GM23338 (cell line): Measurements from ENCODE around the gene ARHGEF2. TPM values are rescaled to one million over a fixed set of nuclear protein-coding genes. Genes with fewer than 3 reads are reported as not detected.

Experiments used
- ATAC-seq: fragments of 200-7000 bp; cut with Tn5 transposase; 3 replicates; pipeline ENCODE4 v1.9.1; 2020
- DNase-seq: peaks from one replicate; pipeline ENCODE4 v3.0.0-alpha.2; 2015; ENCODE audit warnings: low spot score
- H2AFZ ChIP-seq: fragments of 200-600 bp; sonication (generic); 2 replicates; pipeline ENCODE4 v1.8.0; 2016; ENCODE audit warnings: antibody characterized with exemption, mild to moderate bottlenecking, moderate library complexity
- H3F3A ChIP-seq: fragments of 200-600 bp; sonication (generic); replicated peaks from 2 replicates; pipeline ENCODE4 v1.8.0; 2017; ENCODE audit warnings: antibody characterized with exemption, mixed run types, low read depth
- H3K27ac ChIP-seq: fragments of 200-600 bp; sonication (generic); 2 replicates; pipeline ENCODE4 v1.6.1; 2016; ENCODE audit warnings: low read depth
- H3K27me3 ChIP-seq: fragments of 200-600 bp; sonication (generic); 2 replicates; pipeline ENCODE4 v1.8.0; 2016; ENCODE audit warnings: mild to moderate bottlenecking, mixed run types, moderate library complexity; ENCODE audit not compliant: insufficient read depth
- H3K36me3 ChIP-seq: fragments of 200-600 bp; sonication (generic); 2 replicates; pipeline ENCODE4 v1.8.0; 2016; ENCODE audit warnings: mild to moderate bottlenecking; ENCODE audit not compliant: insufficient read depth
- H3K4me1 ChIP-seq: fragments of 200-600 bp; sonication (generic); 2 replicates; pipeline ENCODE4 v1.8.0; 2016; ENCODE audit warnings: mild to moderate bottlenecking, moderate library complexity; ENCODE audit not compliant: insufficient read depth
- H3K4me2 ChIP-seq: fragments of 200-600 bp; sonication (generic); 2 replicates; pipeline ENCODE4 v1.7.1; 2017; ENCODE audit warnings: mixed run types
- H3K4me3 ChIP-seq: fragments of 200-600 bp; sonication (generic); 2 replicates; pipeline ENCODE4 v1.6.1; 2016; ENCODE audit warnings: mixed run types
- H3K79me2 ChIP-seq: fragments of 200-600 bp; sonication (generic); replicated peaks from 2 replicates; pipeline ENCODE4 v1.8.0; 2017; ENCODE audit warnings: mild to moderate bottlenecking; ENCODE audit not compliant: insufficient read depth
- H3K9me2 ChIP-seq: fragments of 200-600 bp; sonication (generic); 2 replicates; pipeline ENCODE4 v1.8.0; 2017; ENCODE audit not compliant: insufficient read depth
- H4K20me1 ChIP-seq: fragments of 200-600 bp; sonication (generic); replicated peaks from 2 replicates; pipeline ENCODE4 v1.8.0; 2017; ENCODE audit warnings: mild to moderate bottlenecking; ENCODE audit not compliant: insufficient read depth
- H3K27ac Mint-ChIP-seq: 2 replicates; pipeline ENCODE4 v1.8.0; 2020; ENCODE audit warnings: inconsistent platforms, mild to moderate bottlenecking, moderate library complexity, mixed read lengths
- H3K27me3 Mint-ChIP-seq: 3 replicates; pipeline ENCODE4 v1.8.0; 2022; ENCODE audit warnings: low read depth, mild to moderate bottlenecking, moderate library complexity, mixed read lengths, inconsistent platforms; ENCODE audit not compliant: insufficient read depth, poor library complexity
- H3K36me3 Mint-ChIP-seq: 3 replicates; pipeline ENCODE4 v1.8.0; 2021; ENCODE audit warnings: low read depth, mild to moderate bottlenecking, inconsistent platforms, moderate library complexity, mixed read lengths
- H3K4me1 Mint-ChIP-seq: 3 replicates; pipeline ENCODE4 v1.8.0; 2020; ENCODE audit warnings: mild to moderate bottlenecking, inconsistent platforms, mixed read lengths
- H3K4me3 Mint-ChIP-seq: 3 replicates; pipeline ENCODE4 v1.8.0; 2021; ENCODE audit warnings: moderate library complexity, mild to moderate bottlenecking, inconsistent platforms, mixed read lengths
- H3K9me3 Mint-ChIP-seq: 3 replicates; pipeline ENCODE4 v1.8.0; 2020; ENCODE audit warnings: moderate library complexity, mild to moderate bottlenecking, inconsistent platforms, mixed read lengths
- CTCF ChIP-seq, 2 experiments: fragments of 200-600 bp in 1 of 2; sonication (generic) in 1 of 2; conservative IDR thresholded peaks; 2 replicates each; pipeline versions ENCODE4 v1.5.1 to v1.6.1; 2016 to 2017; ENCODE audit warnings: antibody characterized with exemption in 2 of 2, low read depth in 2 of 2, mild to moderate bottlenecking in 2 of 2, moderate library complexity in 1 of 2
- EZH2 ChIP-seq: fragments of 200-600 bp; sonication (generic); IDR thresholded peaks from one replicate; pipeline ENCODE4 v1.8.0; 2017; ENCODE audit warnings: antibody characterized with exemption, mild to moderate bottlenecking, low read depth; ENCODE audit not compliant: unreplicated experiment
- EZH2phosphoT487 ChIP-seq: fragments of 200-600 bp; sonication (generic); IDR thresholded peaks from one replicate; pipeline ENCODE4 v1.8.1; 2018; ENCODE audit warnings: antibody characterized with exemption; ENCODE audit not compliant: unreplicated experiment
- JUNB ChIP-seq: IDR thresholded peaks from one replicate; pipeline ENCODE4 v1.6.1; 2016; ENCODE audit warnings: antibody characterized with exemption; ENCODE audit not compliant: unreplicated experiment
- NANOG ChIP-seq: IDR thresholded peaks from 2 replicates; pipeline ENCODE4 v1.6.1; 2016; ENCODE audit warnings: antibody characterized with exemption, borderline replicate concordance
- POLR2AphosphoS5 ChIP-seq: IDR thresholded peaks from 2 replicates; pipeline ENCODE4 v1.6.1; 2016; ENCODE audit warnings: antibody characterized with exemption, low read depth
- STAT1 ChIP-seq: IDR thresholded peaks from one replicate; pipeline ENCODE4 v1.6.1; 2016; ENCODE audit warnings: antibody characterized with exemption; ENCODE audit not compliant: unreplicated experiment
- ZNF114 ChIP-seq: fragments of 250-450 bp; sonication (Bioruptor Pico); IDR thresholded peaks from 2 replicates; pipeline ENCODE4 v1.5.0; 2020; ENCODE audit warnings: mild to moderate bottlenecking, moderate library complexity
- ZNF331 ChIP-seq: fragments of 250-450 bp; sonication (Bioruptor Pico); IDR thresholded peaks from 2 replicates; pipeline ENCODE4 v1.5.0; 2020; ENCODE audit warnings: low read depth, mild to moderate bottlenecking, moderate library complexity
- polyA plus RNA-seq: library from polyadenylated mRNA; unstranded; fragments of >200 nt; fragmentation: Nextera tagmentation; extraction: Ambion mirVana; gene quantifications from 2 replicates; pipeline ENCODE4 v1.2.1, GENCODE V29; 2016
- total RNA-seq: library from RNA; depleted of rRNA; stranded (reverse); fragments of >200 nt; shearing (Covaris generic); gene quantifications from 2 replicates; pipeline ENCODE4 v1.2.3, GENCODE V29; 2014
- TF ChIP-seq, protein P1 (sequence below): fragments of 250-450 bp; sonication (Bioruptor Pico); IDR thresholded peaks from 2 replicates; pipeline ENCODE4 v1.5.0; 2020; ENCODE audit warnings: mild to moderate bottlenecking, moderate library complexity
- TF ChIP-seq, protein P2 (sequence below): IDR thresholded peaks from 2 replicates; pipeline ENCODE4 v1.6.1; 2016; ENCODE audit warnings: antibody characterized with exemption

Gene ARHGEF2
- total and polyA plus RNA-seq, 2 experiments from 2014 or later: 23.0 to 87.6 TPM

DNA sequence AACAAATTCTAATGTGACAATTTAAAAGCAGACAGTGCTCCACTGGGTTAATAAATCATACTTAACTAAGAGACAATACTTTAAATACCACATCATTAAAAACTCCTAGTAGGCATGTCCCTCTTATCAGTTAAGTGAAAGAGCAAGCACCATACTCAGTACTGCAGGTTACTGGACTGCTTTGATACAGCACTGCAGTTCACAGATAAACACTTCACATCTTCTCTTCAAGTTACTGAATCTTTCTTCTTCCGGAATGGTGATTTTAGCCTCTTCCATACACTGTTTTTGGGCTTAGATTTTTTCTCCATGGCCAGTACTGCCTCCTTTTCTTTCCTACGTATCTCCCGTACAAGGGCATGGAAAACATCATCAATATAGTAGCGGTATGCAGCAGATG, 78.2 kb downstream of the ARHGEF2 start:
- no peak for ATAC-seq

GRCh38 chr1:155899683-155900082, 78.7 kb downstream of the ARHGEF2 start:
- H3K4me1 Mint-ChIP-seq: no peaks in the 10 kb centered on the region
- Histone ChIP-seq H3K4me1 (no peaks in the 10 kb centered on the region), H2AFZ (no peak overlapping the region), H3K27me3 (no peaks in the 10 kb centered on the region), H3K9me2 (no peaks in the 10 kb centered on the region), H3F3A (peaks cover 14% of the 10 kb centered on the region; the same call in 1 of the 2 replicates), H3K36me3 (peaks cover 42% of the 10 kb centered on the region), H3K4me3 (no peak overlapping the region), H3K79me2 (no peaks in the 10 kb centered on the region), H3K4me2 (no peak overlapping the region), H3K27ac (no peak overlapping the region), H4K20me1 (0 out of 2 replicates have a peak, but pooled peaks cover 7% of the 10 kb centered on the region)
- no peak overlapping the region for H3K27ac Mint-ChIP-seq
- no peak for ATAC-seq
- no peak overlapping the region for H3K4me3 Mint-ChIP-seq
- no peaks in the 10 kb centered on the region for H3K9me3 Mint-ChIP-seq
- H3K36me3 Mint-ChIP-seq: peaks cover 66% of the 10 kb centered on the region
- DNase-seq: no peak
- H3K27me3 Mint-ChIP-seq: no peaks in the 10 kb centered on the region
- TF ChIP-seq, protein P1, sequence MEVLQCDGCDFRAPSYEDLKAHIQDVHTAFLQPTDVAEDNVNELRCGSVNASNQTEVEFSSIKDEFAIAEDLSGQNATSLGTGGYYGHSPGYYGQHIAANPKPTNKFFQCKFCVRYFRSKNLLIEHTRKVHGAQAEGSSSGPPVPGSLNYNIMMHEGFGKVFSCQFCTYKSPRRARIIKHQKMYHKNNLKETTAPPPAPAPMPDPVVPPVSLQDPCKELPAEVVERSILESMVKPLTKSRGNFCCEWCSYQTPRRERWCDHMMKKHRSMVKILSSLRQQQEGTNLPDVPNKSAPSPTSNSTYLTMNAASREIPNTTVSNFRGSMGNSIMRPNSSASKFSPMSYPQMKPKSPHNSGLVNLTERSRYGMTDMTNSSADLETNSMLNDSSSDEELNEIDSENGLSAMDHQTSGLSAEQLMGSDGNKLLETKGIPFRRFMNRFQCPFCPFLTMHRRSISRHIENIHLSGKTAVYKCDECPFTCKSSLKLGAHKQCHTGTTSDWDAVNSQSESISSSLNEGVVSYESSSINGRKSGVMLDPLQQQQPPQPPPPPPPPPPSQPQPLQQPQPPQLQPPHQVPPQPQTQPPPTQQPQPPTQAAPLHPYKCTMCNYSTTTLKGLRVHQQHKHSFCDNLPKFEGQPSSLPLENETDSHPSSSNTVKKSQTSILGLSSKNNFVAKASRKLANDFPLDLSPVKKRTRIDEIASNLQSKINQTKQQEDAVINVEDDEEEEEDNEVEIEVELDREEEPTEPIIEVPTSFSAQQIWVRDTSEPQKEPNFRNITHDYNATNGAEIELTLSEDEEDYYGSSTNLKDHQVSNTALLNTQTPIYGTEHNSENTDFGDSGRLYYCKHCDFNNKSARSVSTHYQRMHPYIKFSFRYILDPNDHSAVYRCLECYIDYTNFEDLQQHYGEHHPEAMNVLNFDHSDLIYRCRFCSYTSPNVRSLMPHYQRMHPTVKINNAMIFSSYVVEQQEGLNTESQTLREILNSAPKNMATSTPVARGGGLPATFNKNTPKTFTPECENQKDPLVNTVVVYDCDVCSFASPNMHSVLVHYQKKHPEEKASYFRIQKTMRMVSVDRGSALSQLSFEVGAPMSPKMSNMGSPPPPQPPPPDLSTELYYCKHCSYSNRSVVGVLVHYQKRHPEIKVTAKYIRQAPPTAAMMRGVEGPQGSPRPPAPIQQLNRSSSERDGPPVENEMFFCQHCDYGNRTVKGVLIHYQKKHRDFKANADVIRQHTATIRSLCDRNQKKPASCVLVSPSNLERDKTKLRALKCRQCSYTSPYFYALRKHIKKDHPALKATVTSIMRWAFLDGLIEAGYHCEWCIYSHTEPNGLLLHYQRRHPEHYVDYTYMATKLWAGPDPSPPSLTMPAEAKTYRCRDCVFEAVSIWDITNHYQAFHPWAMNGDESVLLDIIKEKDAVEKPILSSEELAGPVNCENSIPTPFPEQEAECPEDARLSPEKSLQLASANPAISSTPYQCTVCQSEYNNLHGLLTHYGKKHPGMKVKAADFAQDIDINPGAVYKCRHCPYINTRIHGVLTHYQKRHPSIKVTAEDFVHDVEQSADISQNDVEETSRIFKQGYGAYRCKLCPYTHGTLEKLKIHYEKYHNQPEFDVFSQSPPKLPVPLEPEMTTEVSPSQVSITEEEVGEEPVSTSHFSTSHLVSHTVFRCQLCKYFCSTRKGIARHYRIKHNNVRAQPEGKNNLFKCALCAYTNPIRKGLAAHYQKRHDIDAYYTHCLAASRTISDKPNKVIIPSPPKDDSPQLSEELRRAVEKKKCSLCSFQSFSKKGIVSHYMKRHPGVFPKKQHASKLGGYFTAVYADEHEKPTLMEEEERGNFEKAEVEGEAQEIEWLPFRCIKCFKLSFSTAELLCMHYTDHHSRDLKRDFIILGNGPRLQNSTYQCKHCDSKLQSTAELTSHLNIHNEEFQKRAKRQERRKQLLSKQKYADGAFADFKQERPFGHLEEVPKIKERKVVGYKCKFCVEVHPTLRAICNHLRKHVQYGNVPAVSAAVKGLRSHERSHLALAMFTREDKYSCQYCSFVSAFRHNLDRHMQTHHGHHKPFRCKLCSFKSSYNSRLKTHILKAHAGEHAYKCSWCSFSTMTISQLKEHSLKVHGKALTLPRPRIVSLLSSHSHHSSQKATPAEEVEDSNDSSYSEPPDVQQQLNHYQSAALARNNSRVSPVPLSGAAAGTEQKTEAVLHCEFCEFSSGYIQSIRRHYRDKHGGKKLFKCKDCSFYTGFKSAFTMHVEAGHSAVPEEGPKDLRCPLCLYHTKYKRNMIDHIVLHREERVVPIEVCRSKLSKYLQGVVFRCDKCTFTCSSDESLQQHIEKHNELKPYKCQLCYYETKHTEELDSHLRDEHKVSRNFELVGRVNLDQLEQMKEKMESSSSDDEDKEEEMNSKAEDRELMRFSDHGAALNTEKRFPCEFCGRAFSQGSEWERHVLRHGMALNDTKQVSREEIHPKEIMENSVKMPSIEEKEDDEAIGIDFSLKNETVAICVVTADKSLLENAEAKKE (CRISPR knock-in tag): no peak
- TF ChIP-seq, protein P2, sequence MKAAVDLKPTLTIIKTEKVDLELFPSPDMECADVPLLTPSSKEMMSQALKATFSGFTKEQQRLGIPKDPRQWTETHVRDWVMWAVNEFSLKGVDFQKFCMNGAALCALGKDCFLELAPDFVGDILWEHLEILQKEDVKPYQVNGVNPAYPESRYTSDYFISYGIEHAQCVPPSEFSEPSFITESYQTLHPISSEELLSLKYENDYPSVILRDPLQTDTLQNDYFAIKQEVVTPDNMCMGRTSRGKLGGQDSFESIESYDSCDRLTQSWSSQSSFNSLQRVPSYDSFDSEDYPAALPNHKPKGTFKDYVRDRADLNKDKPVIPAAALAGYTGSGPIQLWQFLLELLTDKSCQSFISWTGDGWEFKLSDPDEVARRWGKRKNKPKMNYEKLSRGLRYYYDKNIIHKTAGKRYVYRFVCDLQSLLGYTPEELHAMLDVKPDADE: no peak
- TF ChIP-seq EZH2phosphoT487 (no peak), POLR2AphosphoS5 (no peak), STAT1 (no peak), EZH2 (no peak), CTCF (conservative IDR thresholded peaks at IDR 0.05; ENCODE audit: low read depth in 2 of 2) (no peak), NANOG (no peak), ZNF114 (CRISPR knock-in tag) (no peak), ZNF331 (no peak)

More for the DNA sequence above, 78.2 kb downstream of the ARHGEF2 start:
- Histone ChIP-seq H3K4me3 (no peak overlapping the region), H4K20me1 (0 out of 2 replicates have a peak, but pooled peaks cover 8% of the 10 kb centered on the region), H3K27me3 (no peaks in the 10 kb centered on the region), H3K27ac (no peak overlapping the region), H3K9me2 (no peaks in the 10 kb centered on the region), H3F3A (peaks cover 14% of the 10 kb centered on the region; the same call in 1 of the 2 replicates), H3K79me2 (no peaks in the 10 kb centered on the region), H3K36me3 (peaks cover 47% of the 10 kb centered on the region), H3K4me1 (no peaks in the 10 kb centered on the region), H2AFZ (no peak overlapping the region), H3K4me2 (no peak overlapping the region)
- Mint-ChIP-seq H3K36me3 (peaks cover 71% of the 10 kb centered on the region), H3K9me3 (no peaks in the 10 kb centered on the region), H3K4me3 (no peak overlapping the region), H3K4me1 (no peaks in the 10 kb centered on the region), H3K27me3 (no peaks in the 10 kb centered on the region), H3K27ac (no peak overlapping the region)
- no peak for DNase-seq
- no peak for TF ChIP-seq JUNB
